ENCODE results near the gene POLD3.

Gene POLD3

GRCh38 chr11:74626130-74626529 is 33.7 kb downstream of the POLD3 start:
- no peak for ATAC-seq
- no peak for TF ChIP-seq ESRRG (CRISPR knock-in tag; IDR thresholded peaks at IDR 0.05)
- TF ChIP-seq, protein P1, sequence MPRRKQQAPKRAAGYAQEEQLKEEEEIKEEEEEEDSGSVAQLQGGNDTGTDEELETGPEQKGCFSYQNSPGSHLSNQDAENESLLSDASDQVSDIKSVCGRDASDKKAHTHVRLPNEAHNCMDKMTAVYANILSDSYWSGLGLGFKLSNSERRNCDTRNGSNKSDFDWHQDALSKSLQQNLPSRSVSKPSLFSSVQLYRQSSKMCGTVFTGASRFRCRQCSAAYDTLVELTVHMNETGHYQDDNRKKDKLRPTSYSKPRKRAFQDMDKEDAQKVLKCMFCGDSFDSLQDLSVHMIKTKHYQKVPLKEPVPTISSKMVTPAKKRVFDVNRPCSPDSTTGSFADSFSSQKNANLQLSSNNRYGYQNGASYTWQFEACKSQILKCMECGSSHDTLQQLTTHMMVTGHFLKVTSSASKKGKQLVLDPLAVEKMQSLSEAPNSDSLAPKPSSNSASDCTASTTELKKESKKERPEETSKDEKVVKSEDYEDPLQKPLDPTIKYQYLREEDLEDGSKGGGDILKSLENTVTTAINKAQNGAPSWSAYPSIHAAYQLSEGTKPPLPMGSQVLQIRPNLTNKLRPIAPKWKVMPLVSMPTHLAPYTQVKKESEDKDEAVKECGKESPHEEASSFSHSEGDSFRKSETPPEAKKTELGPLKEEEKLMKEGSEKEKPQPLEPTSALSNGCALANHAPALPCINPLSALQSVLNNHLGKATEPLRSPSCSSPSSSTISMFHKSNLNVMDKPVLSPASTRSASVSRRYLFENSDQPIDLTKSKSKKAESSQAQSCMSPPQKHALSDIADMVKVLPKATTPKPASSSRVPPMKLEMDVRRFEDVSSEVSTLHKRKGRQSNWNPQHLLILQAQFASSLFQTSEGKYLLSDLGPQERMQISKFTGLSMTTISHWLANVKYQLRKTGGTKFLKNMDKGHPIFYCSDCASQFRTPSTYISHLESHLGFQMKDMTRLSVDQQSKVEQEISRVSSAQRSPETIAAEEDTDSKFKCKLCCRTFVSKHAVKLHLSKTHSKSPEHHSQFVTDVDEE (CRISPR knock-in tag; IDR thresholded peaks at IDR 0.05) = no peak

- TF ChIP-seq ESRRG (CRISPR knock-in tag; IDR thresholded peaks at IDR 0.05) = no peak
- no peak for TF ChIP-seq RARB (CRISPR knock-in tag; IDR thresholded peaks at IDR 0.05)
- TF ChIP-seq BACH2 (CRISPR knock-in tag; IDR thresholded peaks at IDR 0.05; ENCODE audit: borderline replicate concordance) = no peak
- TF ChIP-seq ZC3H10 (CRISPR knock-in tag; IDR thresholded peaks at IDR 0.05) = no peak
- TF ChIP-seq CSRNP3 (CRISPR knock-in tag; IDR thresholded peaks at IDR 0.05) = no peak
- TF ChIP-seq, protein P1 (CRISPR knock-in tag; IDR thresholded peaks at IDR 0.05) = no peak
- TF ChIP-seq POU6F1 (CRISPR knock-in tag; IDR thresholded peaks at IDR 0.05; ENCODE audit: borderline replicate concordance, low read depth) = no peak
- TF ChIP-seq SNAI2 (CRISPR knock-in tag; IDR thresholded peaks at IDR 0.05) = no peak
- no peak for TF ChIP-seq ZNF8 (CRISPR knock-in tag; IDR thresholded peaks at IDR 0.05)
- no peak for TF ChIP-seq PPARA (CRISPR knock-in tag; IDR thresholded peaks at IDR 0.05; ENCODE audit: borderline replicate concordance)
- TF ChIP-seq ZFP3 (CRISPR knock-in tag; IDR thresholded peaks at IDR 0.05) = no peak
- no peak for TF ChIP-seq GLIS3 (CRISPR knock-in tag; IDR thresholded peaks at IDR 0.05)
- TF ChIP-seq ARNTL (CRISPR knock-in tag; IDR thresholded peaks at IDR 0.05; ENCODE audit: borderline replicate concordance, low read depth) = no peak
- TF ChIP-seq ZFP30 (CRISPR knock-in tag; IDR thresholded peaks at IDR 0.05) = no peak
- TF ChIP-seq CREB5 (CRISPR knock-in tag; IDR thresholded peaks at IDR 0.05; ENCODE audit: low read depth) = no peak
- no peak for TF ChIP-seq ISL1 (CRISPR knock-in tag; IDR thresholded peaks at IDR 0.05)
- TF ChIP-seq ZNF565 (CRISPR knock-in tag; conservative IDR thresholded peaks at IDR 0.05; ENCODE audit: low read depth) = no peak
- TF ChIP-seq OSR1 (CRISPR knock-in tag; IDR thresholded peaks at IDR 0.05) = no peak
- no peak for TF ChIP-seq ZNF70 (CRISPR knock-in tag; IDR thresholded peaks at IDR 0.05)
- ATAC-seq = no peak
Measured at GRCh38 chr11:74626604-74627003, 34.2 kb downstream of the POLD3 start.

GRCh38 chr11:74627381-74627780 is 35.0 kb downstream of the POLD3 start:
- no peak for TF ChIP-seq ESRRG (CRISPR knock-in tag; IDR thresholded peaks at IDR 0.05)
- TF ChIP-seq, protein P1 (CRISPR knock-in tag; IDR thresholded peaks at IDR 0.05) = no peak
- TF ChIP-seq GLIS3 (CRISPR knock-in tag; IDR thresholded peaks at IDR 0.05) = no peak
- TF ChIP-seq BACH2 (CRISPR knock-in tag; IDR thresholded peaks at IDR 0.05; ENCODE audit: borderline replicate concordance) = no peak
- no peak for TF ChIP-seq PPARA (CRISPR knock-in tag; IDR thresholded peaks at IDR 0.05; ENCODE audit: borderline replicate concordance)
- TF ChIP-seq CSRNP3 (CRISPR knock-in tag; IDR thresholded peaks at IDR 0.05) = no peak
- no peak for TF ChIP-seq ZC3H10 (CRISPR knock-in tag; IDR thresholded peaks at IDR 0.05)
- TF ChIP-seq ZFP3 (CRISPR knock-in tag; IDR thresholded peaks at IDR 0.05) = no peak
- TF ChIP-seq ZNF70 (CRISPR knock-in tag; IDR thresholded peaks at IDR 0.05) = no peak
- ATAC-seq = no peak
